HL-60 (cell line): ENCODE data around the gene SORT1.
"Not testable (repeated sequence)": the region's sequence is repeated elsewhere in the genome, so short reads cannot be mapped to it uniquely, and the experiment has no call there.

ENCODE experiments used
- DNase-seq, 2 experiments: peaks; one replicate each; pipeline ENCODE4 v3.0.0-alpha.2; 2010 to 2020; ENCODE audit warnings: low read depth in 1 of 2, low spot score in 1 of 2
- H3K27ac ChIP-seq: fragments of 250-450 bp; sonication (Bioruptor Pico); replicated peaks from 2 replicates; pipeline ENCODE4 v1.5.1; 2020; ENCODE audit warnings: mild to moderate bottlenecking, moderate library complexity
- H3K27me3 ChIP-seq: fragments of 250-450 bp; sonication (Bioruptor Pico); 2 replicates; pipeline ENCODE4 v1.5.1; 2021; ENCODE audit warnings: mild to moderate bottlenecking, moderate library complexity; ENCODE audit not compliant: insufficient read depth, poor library complexity, severe bottlenecking
- H3K4me3 ChIP-seq: replicated peaks from 2 replicates; pipeline ENCODE4 v1.5.1; 2011; ENCODE audit warnings: mild to moderate bottlenecking, control low read depth, low read length; ENCODE audit not compliant: insufficient read depth
- GABPA ChIP-seq: IDR thresholded peaks from 2 replicates; pipeline ENCODE4 v1.6.1; 2012; ENCODE audit warnings: low read depth
- POLR2AphosphoS5 ChIP-seq: IDR thresholded peaks from 2 replicates; pipeline ENCODE4 v1.6.1; 2012; ENCODE audit warnings: low read depth
- SPI1 ChIP-seq: IDR thresholded peaks from 2 replicates; pipeline ENCODE4 v1.6.1; 2012; ENCODE audit warnings: low read depth, mild to moderate bottlenecking, borderline replicate concordance
- TF ChIP-seq, protein P1 (sequence below): IDR thresholded peaks from one replicate; pipeline ENCODE4 v1.5.1; 2011; ENCODE audit warnings: low read length, control low read depth, inconsistent platforms; ENCODE audit not compliant: insufficient read depth
- TF ChIP-seq, protein P2 (sequence below): IDR thresholded peaks from 2 replicates; pipeline ENCODE4 v1.6.1; 2012; ENCODE audit warnings: low read depth; ENCODE audit not compliant: insufficient replicate concordance

Gene SORT1

DNA sequence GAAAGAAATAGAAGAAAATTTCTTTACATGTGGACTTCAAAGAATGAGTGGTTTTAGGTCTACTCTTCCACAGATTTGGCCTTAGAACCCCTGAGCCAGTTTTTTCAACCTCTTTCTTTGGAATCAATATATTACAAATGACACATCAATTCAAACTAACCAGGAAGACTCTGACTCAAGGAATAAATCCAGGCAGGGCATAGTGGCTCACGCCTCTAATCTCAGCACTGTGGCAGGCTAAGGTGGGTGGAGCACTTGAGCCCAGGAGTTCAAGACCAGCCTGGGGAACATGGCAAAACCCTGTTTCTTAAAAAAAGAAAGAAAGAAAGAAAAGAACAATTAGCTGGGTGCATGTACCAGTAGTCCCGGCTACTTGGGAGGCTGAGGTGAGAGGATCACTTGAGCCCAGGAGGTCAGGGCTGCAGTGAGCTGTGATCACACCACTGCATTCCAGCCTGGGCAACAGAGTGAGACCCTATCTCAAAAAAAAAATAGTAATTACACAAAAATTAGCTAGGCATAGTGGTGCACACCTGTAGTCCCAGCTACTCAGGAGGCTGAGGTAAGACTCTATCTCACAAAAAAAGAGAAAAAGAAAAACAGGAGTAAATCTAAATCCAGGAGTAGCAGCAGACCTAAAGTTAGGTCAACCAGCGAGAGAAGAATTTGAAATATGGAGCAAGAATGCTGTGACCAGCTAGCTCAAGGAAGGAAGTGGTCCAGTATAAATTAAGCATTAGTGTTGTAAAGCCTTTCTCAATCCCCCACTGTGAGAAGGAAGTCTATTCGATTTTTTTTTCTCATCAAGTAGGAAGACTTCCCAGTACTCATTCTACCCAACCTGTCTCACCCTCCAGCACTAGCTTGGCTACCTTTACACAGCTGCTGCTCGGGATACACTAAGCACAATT is 1.9 kb downstream of the SORT1 start:
- peak; percentile 72; the same call in 1 of the 2 replicates for TF ChIP-seq SPI1
- TF ChIP-seq, protein P1, sequence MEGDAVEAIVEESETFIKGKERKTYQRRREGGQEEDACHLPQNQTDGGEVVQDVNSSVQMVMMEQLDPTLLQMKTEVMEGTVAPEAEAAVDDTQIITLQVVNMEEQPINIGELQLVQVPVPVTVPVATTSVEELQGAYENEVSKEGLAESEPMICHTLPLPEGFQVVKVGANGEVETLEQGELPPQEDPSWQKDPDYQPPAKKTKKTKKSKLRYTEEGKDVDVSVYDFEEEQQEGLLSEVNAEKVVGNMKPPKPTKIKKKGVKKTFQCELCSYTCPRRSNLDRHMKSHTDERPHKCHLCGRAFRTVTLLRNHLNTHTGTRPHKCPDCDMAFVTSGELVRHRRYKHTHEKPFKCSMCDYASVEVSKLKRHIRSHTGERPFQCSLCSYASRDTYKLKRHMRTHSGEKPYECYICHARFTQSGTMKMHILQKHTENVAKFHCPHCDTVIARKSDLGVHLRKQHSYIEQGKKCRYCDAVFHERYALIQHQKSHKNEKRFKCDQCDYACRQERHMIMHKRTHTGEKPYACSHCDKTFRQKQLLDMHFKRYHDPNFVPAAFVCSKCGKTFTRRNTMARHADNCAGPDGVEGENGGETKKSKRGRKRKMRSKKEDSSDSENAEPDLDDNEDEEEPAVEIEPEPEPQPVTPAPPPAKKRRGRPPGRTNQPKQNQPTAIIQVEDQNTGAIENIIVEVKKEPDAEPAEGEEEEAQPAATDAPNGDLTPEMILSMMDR = no peak
- Histone ChIP-seq H3K27ac (no peak overlapping the region; the same call in 1 of the 2 replicates), H3K4me3 (no peak overlapping the region), H3K27me3 (peaks cover 22% of the 10 kb centered on the region)
- DNase-seq = peak; percentile 41 to 42

DNA sequence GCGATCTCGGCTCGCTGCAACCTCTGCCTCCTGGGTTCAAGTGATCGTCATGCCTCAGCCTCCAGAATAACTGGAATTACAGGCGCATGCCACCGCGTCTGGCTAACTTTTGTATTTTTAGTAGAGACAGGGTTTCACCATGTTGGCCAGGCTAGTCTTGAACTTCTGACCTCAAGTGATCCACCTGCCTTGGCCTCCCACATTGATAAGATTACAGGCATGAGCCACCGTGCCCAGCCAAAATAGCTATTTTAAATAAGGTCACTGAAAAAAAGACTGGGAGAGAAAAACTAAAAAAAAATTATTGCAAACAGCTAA is 2.5 kb downstream of the SORT1 start:
- not testable (repeated sequence) for DNase-seq, H3K27ac ChIP-seq, H3K4me3 ChIP-seq
- H3K27me3 ChIP-seq = peaks cover 22% of the 10 kb centered on the region

DNA sequence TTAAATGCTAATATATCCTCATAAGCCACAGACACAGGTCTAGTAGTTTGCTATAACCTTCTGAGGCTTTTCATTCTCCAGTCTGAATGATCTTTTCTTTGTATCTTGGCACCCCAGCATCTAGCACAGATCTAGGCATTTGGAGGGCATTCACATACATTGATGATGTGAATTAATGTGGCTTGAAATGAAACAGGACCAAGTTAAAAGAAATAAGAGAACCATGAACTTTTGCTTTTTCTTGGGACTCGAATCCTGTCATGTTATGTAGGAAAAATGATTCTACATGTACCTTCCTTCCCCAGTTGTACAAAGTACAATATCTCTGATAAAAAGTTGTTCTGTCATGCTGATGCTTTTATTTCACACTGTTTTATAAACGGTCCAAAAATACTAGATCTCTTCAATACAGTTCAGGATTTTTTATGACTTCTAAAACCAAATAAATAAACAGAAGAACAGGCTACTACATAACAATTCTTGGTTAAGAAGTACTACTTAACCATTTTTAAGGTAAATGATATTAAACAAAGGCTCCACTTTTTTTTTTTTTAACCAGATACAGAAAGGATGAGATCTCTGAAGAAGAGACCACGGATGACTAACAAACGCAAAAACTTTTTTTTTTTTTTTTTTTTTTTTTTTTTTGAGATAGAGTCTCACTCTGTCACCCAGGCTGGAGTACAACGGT is 3.0 kb downstream of the SORT1 start:
- no peak for DNase-seq
- TF ChIP-seq, protein P1 = no peak
- TF ChIP-seq GABPA = no peak
- TF ChIP-seq, protein P2, sequence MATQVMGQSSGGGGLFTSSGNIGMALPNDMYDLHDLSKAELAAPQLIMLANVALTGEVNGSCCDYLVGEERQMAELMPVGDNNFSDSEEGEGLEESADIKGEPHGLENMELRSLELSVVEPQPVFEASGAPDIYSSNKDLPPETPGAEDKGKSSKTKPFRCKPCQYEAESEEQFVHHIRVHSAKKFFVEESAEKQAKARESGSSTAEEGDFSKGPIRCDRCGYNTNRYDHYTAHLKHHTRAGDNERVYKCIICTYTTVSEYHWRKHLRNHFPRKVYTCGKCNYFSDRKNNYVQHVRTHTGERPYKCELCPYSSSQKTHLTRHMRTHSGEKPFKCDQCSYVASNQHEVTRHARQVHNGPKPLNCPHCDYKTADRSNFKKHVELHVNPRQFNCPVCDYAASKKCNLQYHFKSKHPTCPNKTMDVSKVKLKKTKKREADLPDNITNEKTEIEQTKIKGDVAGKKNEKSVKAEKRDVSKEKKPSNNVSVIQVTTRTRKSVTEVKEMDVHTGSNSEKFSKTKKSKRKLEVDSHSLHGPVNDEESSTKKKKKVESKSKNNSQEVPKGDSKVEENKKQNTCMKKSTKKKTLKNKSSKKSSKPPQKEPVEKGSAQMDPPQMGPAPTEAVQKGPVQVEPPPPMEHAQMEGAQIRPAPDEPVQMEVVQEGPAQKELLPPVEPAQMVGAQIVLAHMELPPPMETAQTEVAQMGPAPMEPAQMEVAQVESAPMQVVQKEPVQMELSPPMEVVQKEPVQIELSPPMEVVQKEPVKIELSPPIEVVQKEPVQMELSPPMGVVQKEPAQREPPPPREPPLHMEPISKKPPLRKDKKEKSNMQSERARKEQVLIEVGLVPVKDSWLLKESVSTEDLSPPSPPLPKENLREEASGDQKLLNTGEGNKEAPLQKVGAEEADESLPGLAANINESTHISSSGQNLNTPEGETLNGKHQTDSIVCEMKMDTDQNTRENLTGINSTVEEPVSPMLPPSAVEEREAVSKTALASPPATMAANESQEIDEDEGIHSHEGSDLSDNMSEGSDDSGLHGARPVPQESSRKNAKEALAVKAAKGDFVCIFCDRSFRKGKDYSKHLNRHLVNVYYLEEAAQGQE = no peak
- no peak for TF ChIP-seq SPI1
- no peak for TF ChIP-seq POLR2AphosphoS5
- H3K27ac ChIP-seq = no peak overlapping the region
- no peak overlapping the region for H3K4me3 ChIP-seq
- peaks cover 22% of the 10 kb centered on the region for H3K27me3 ChIP-seq

DNA sequence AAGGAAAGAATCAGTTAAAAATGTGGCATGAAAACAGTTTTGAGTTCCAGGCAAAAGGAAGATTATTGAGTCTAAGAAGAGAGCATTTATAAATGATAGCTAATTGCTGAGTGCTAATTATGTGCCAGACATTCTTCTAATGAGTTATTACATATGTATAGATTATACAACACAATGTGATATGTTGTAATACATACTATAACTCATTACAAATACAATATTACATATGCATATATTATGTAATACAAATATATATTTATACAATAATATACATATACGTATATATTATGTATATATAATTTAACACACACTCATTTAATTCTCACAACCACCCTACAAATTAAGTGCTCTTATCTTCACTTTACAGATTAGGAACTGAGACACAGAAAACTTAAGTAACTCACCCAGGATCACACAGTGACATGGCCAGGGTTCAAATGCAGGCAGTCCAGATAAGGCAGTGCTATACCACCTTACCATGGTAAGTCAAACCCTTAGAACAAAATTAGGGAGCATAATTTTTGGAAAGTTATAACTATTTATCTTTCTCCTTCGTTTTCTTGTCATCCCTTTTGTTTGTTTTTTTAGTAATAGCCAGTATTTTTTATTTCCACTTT is 4.0 kb downstream of the SORT1 start:
- no peak overlapping the region for H3K4me3 ChIP-seq
- no peak for DNase-seq
- TF ChIP-seq GABPA (no peak), POLR2AphosphoS5 (no peak), SPI1 (no peak)
- TF ChIP-seq, protein P2 = no peak
- no peak overlapping the region for H3K27ac ChIP-seq
- peaks cover 18% of the 10 kb centered on the region for H3K27me3 ChIP-seq
